GM12878 (cell line): ENCODE measurements around the gene MEIKIN. TPM values are rescaled to one million over a fixed set of nuclear protein-coding genes. Genes with fewer than 3 reads are reported as not detected.

Experiments
- ATAC-seq: fragments of 200-7000 bp; cut with Tn5 transposase; 3 replicates; pipeline ENCODE4 v1.9.1; 2020; ENCODE audit warnings: mild to moderate bottlenecking, moderate library complexity
- BruUV-seq: library from RNA; stranded (reverse); fragments of 400-500 nt; replicated peaks from 2 replicates; lab custom pipeline; 2021; lab: Mats Ljungman, UMichigan
- CTCF ChIA-PET: fragments of 300-600 bp; sonication (Branson Sonifier 250); formaldehyde crosslinking; extraction: SDS; loops from one replicate; lab custom pipeline; 2021; ENCODE audit warnings: inconsistent platforms; lab: Yijun Ruan, JAX
- POLR2A ChIA-PET: fragments of 350-600 bp; formaldehyde crosslinking; extraction: SDS; loops from one replicate; lab custom pipeline; 2021; ENCODE audit warnings: inconsistent platforms; lab: Charles Lee
- RAD21 ChIA-PET: fragments of 300-600 bp; sonication (Branson Sonifier 250); formaldehyde crosslinking; loops from one replicate; lab custom pipeline; 2023; ENCODE audit warnings: antibody characterized with exemption; ENCODE audit not compliant: unreplicated experiment; lab: Charles Lee
- SMC1A ChIA-PET: fragments of 300-600 bp; sonication (Branson Sonifier 250); formaldehyde crosslinking; loops from one replicate; lab custom pipeline; 2023; ENCODE audit not compliant: unreplicated experiment, uncharacterized antibody; lab: Charles Lee
- DNase-seq: peaks from one replicate; pipeline ENCODE4 v3.0.0-alpha.2; 2011; ENCODE audit warnings: low read depth, low spot score
- FAIRE-seq: peaks from 3 replicates; lab custom pipeline; 2011; peaks lifted over from hg19 to GRCh38; lab: Jason Lieb, UNC
- H2AFZ ChIP-seq: 2 replicates; pipeline ENCODE4 v1.6.0; 2011; ENCODE audit warnings: low read depth, low read length, control low read depth; ENCODE audit not compliant: control insufficient read depth
- H3K27ac ChIP-seq: 2 replicates; pipeline ENCODE4 v1.5.1; 2011; ENCODE audit warnings: control low read depth; ENCODE audit not compliant: control insufficient read depth, insufficient read depth
- H3K27me3 ChIP-seq, 2 experiments: replicated peaks in 1 of 2; 2 replicates each; pipeline versions ENCODE4 v1.6.0 to v1.6.1; 2011; ENCODE audit warnings: low read length in 1 of 2; ENCODE audit not compliant: control insufficient read depth in 2 of 2, insufficient read depth in 2 of 2
- H3K36me3 ChIP-seq, 2 experiments: 2 replicates each; pipeline ENCODE4 v1.5.1; 2011; ENCODE audit warnings: low read length in 1 of 2; ENCODE audit not compliant: control insufficient read depth in 2 of 2, insufficient read depth in 2 of 2
- H3K4me1 ChIP-seq: 2 replicates; pipeline ENCODE4 v1.6.1; 2011; ENCODE audit warnings: mild to moderate bottlenecking, low read length, moderate library complexity, mixed read lengths; ENCODE audit not compliant: control insufficient read depth, insufficient read depth
- H3K4me2 ChIP-seq: 2 replicates; pipeline ENCODE4 v1.6.0; 2011; ENCODE audit warnings: control low read depth; ENCODE audit not compliant: control insufficient read depth, insufficient read depth
- H3K4me3 ChIP-seq: fragments of 200-600 bp; sonication (generic); 2 replicates; pipeline ENCODE4 v1.5.1; 2016
- H3K79me2 ChIP-seq: 2 replicates; pipeline ENCODE4 v1.6.0; 2011; ENCODE audit warnings: low read length; ENCODE audit not compliant: control insufficient read depth, insufficient read depth
- H3K9ac ChIP-seq: 2 replicates; pipeline ENCODE4 v1.8.0; 2011; ENCODE audit warnings: low read length, control low read depth, mixed read lengths; ENCODE audit not compliant: control insufficient read depth, insufficient read depth
- H3K9me3 ChIP-seq: replicated peaks from 3 replicates; pipeline ENCODE4 v1.5.1; 2011; ENCODE audit warnings: mild to moderate bottlenecking, low read length; ENCODE audit not compliant: control insufficient read depth, insufficient read depth
- H4K20me1 ChIP-seq: 2 replicates; pipeline ENCODE4 v1.6.0; 2011; ENCODE audit not compliant: control insufficient read depth, insufficient read depth
- BCL11A ChIP-seq: IDR thresholded peaks from 2 replicates; pipeline ENCODE4 v1.6.1; 2011; ENCODE audit warnings: low read depth, low read length
- CBX5 ChIP-seq: sonication (generic); IDR thresholded peaks from 2 replicates; pipeline ENCODE4 v1.6.1; 2016; ENCODE audit warnings: low read depth, moderate library complexity, mild to moderate bottlenecking, inconsistent platforms
- CEBPB ChIP-seq, 2 experiments: fragments of 150-350 bp in 1 of 2; IDR thresholded peaks; 2 replicates each; pipeline ENCODE4 v1.6.1; 2012 to 2014; ENCODE audit warnings: low read depth in 2 of 2, low read length in 2 of 2, borderline replicate concordance in 1 of 2, inconsistent platforms in 1 of 2
- IKZF1 ChIP-seq: fragments of 450-650 bp; conservative IDR thresholded peaks from 2 replicates; pipeline ENCODE4 v1.6.1; 2017; ENCODE audit warnings: antibody characterized with exemption, mild to moderate bottlenecking
- MEF2B ChIP-seq: fragments of 450-650 bp; IDR thresholded peaks from 2 replicates; pipeline ENCODE4 v1.6.1; 2018; ENCODE audit warnings: mild to moderate bottlenecking, moderate library complexity; ENCODE audit not compliant: partially characterized antibody, poor library complexity, severe bottlenecking
- NBN ChIP-seq: fragments of 450-650 bp; IDR thresholded peaks from 2 replicates; pipeline ENCODE4 v1.6.1; 2016
- POLR2AphosphoS2 ChIP-seq: IDR thresholded peaks from 2 replicates; pipeline ENCODE4 v1.6.1; 2011; ENCODE audit warnings: low read depth, mild to moderate bottlenecking, low read length, improper control_type of control experiment, moderate library complexity
- POU2F2 ChIP-seq: IDR thresholded peaks from 3 replicates; pipeline ENCODE4 v1.6.1; 2011; ENCODE audit warnings: low read depth, mild to moderate bottlenecking, low read length, borderline replicate concordance
- RELA ChIP-seq: fragments of 450-650 bp; IDR thresholded peaks from 2 replicates; pipeline ENCODE4 v1.8.0; 2014; ENCODE audit warnings: borderline replicate concordance; ENCODE audit not compliant: partially characterized antibody
- TARDBP ChIP-seq: IDR thresholded peaks from 2 replicates; pipeline ENCODE4 v1.6.1; 2016; ENCODE audit warnings: borderline replicate concordance
- TCF3 ChIP-seq: IDR thresholded peaks from 2 replicates; pipeline ENCODE4 v1.6.1; 2012; ENCODE audit warnings: low read depth, mild to moderate bottlenecking, low read length, borderline replicate concordance; ENCODE audit not compliant: insufficient read depth
- ZBED1 ChIP-seq: IDR thresholded peaks from 2 replicates; pipeline ENCODE4 v1.6.1; 2016; ENCODE audit warnings: borderline replicate concordance
- ZNF274 ChIP-seq: IDR thresholded peaks from one replicate; pipeline ENCODE4 v1.8.0; 2011; ENCODE audit not compliant: insufficient read length, insufficient read depth
- ZSCAN29 ChIP-seq: fragments of 450-650 bp; IDR thresholded peaks from 2 replicates; pipeline ENCODE4 v1.6.1; 2017; ENCODE audit warnings: mild to moderate bottlenecking, moderate library complexity
- WGBS: methylation state at CpG from one replicate; pipeline ENCODE4 v1.1.6; 2016; ENCODE audit warnings: low lambda C conversion rate; ENCODE audit not compliant: insufficient replicate concordance, insufficient coverage; ENCODE audit errors: missing lambda C conversion rate; 5-methylcytosine and 5-hydroxymethylcytosine counted together
- in situ Hi-C: fragments of 300-500 bp; cut with MboI; formaldehyde crosslinking; loops from 9 replicates; pipeline ENCODE4 v1.14.3; 2018; ENCODE audit warnings: mixed read lengths
- intact Hi-C: fragments of 100-400 bp; cut with micrococcal nuclease; formaldehyde crosslinking; loops from one replicate; pipeline ENCODE4 v1.14.2; 2022; ENCODE audit not compliant: unreplicated experiment
- polyA plus RNA-seq, 11 experiments: library from polyadenylated mRNA; depleted of rRNA in 4 of 11; unstranded in 6 of 11; stranded (reverse) in 5 of 11; fragments of >200 nt; fragmentation: Nextera tagmentation in 4 of 11; fragmentation: Illumina TruSeq in 1 of 11; extraction: Ambion mirVana in 4 of 11; extraction: Trizol in 1 of 11; gene quantifications; 1 replicate in 1 of 11; 2 replicates in 10 of 11; pipeline versions ENCODE4 v1.2.1 to v1.2.3, GENCODE V29; 2011 to 2016; ENCODE audit warnings: inconsistent platforms in 2 of 11, missing spikeins in 2 of 11, low read depth in 1 of 11
- total RNA-seq, 4 experiments: library from RNA; depleted of rRNA in 3 of 4; stranded (reverse); fragments of >200 nt in 3 of 4; fragmentation: Illumina TruSeq in 1 of 4; extraction: Trizol in 1 of 4; gene quantifications; 2 replicates each; pipeline versions ENCODE4 v1.2.1 to v1.2.3, GENCODE V29; 2013 to 2021
- TF ChIP-seq, protein P1 (sequence below): IDR thresholded peaks from 2 replicates; pipeline ENCODE4 v1.6.1; 2011; ENCODE audit warnings: mild to moderate bottlenecking, low read depth, low read length, moderate library complexity; ENCODE audit not compliant: insufficient replicate concordance
- TF ChIP-seq, protein P2 (sequence below): IDR thresholded peaks from 2 replicates; pipeline ENCODE4 v1.6.1; 2012; ENCODE audit warnings: mild to moderate bottlenecking, low read depth, low read length
- TF ChIP-seq, protein P3 (sequence below): IDR thresholded peaks from 2 replicates; pipeline ENCODE4 v1.6.1; 2011; ENCODE audit warnings: low read depth, mild to moderate bottlenecking, low read length, moderate library complexity, borderline replicate concordance; ENCODE audit errors: extremely low read depth
- TF ChIP-seq, protein P4 (sequence below): fragments of 450-650 bp; IDR thresholded peaks from 2 replicates; pipeline ENCODE4 v1.6.1; 2018; ENCODE audit warnings: mild to moderate bottlenecking, low read depth, moderate library complexity; ENCODE audit not compliant: partially characterized antibody

MEIKIN gene
- total and polyA plus RNA-seq, 10 of the 15 experiments (the other 5 are each of a cell fraction or from before 2014, with no cell fraction given), result not detected

DNA sequence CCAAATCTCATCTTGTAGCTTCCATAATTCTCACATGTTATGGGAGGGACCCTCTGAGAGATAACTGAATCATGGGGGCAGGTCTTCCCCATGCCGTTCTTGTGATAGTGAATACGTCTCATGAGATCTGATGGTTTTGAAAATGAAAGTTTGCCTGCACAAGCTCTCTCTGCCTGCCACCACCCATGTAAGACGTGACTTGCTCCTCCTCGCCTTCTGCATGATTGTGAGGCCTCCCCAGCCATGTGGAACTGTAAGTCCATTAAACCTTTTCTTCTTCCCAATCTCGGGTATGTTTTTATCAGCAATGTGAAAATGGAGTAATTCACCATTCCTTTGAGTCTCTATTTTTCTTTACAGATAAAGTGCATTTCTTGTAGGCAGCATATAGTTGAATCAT is 81.8 kb downstream of the MEIKIN start:
- Histone ChIP-seq H3K27ac (no peak overlapping the region), H3K4me1 (no peaks in the 10 kb centered on the region), H2AFZ (no peak overlapping the region), H3K4me2 (no peak overlapping the region), H3K27me3 (no peaks in the 10 kb centered on the region), H3K9ac (no peak overlapping the region), H3K4me3 (no peak overlapping the region), H3K36me3 (no peaks in the 10 kb centered on the region), H4K20me1 (no peaks in the 10 kb centered on the region), H3K79me2 (no peaks in the 10 kb centered on the region), H3K9me3 (peaks cover 9% of the 10 kb centered on the region)
- ChIA-PET RAD21 (no interaction called here), POLR2A (no interaction called here), SMC1A (no interaction called here), CTCF (no interaction called here)
- intact Hi-C loops, result no loop called here
- BruUV-seq, result no TSS peak
- no peak for ATAC-seq
- FAIRE-seq, result no peak
- WGBS, result 43% methylated on average over 5 of the region's 5 CpGs
- in situ Hi-C loops, result no loop called here
- DNase-seq, result no peak
- TF ChIP-seq NBN (no peak), ZSCAN29 (no peak), POU2F2 (no peak), TCF3 (no peak), CBX5 (no peak), MEF2B (no peak), ZNF274 (no peak), RELA (no peak), BCL11A (no peak), CEBPB (IDR thresholded peaks at IDR 0.05; ENCODE audit: borderline replicate concordance in 1 of 2, low read depth in 2 of 2, low read length in 2 of 2) (no peak), POLR2AphosphoS2 (no peak), ZBED1 (no peak), IKZF1 (no peak), TARDBP (no peak)
- TF ChIP-seq, protein P1, sequence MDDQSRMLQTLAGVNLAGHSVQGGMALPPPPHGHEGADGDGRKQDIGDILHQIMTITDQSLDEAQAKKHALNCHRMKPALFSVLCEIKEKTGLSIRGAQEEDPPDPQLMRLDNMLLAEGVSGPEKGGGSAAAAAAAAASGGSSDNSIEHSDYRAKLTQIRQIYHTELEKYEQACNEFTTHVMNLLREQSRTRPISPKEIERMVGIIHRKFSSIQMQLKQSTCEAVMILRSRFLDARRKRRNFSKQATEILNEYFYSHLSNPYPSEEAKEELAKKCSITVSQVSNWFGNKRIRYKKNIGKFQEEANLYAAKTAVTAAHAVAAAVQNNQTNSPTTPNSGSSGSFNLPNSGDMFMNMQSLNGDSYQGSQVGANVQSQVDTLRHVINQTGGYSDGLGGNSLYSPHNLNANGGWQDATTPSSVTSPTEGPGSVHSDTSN, result no peak
- TF ChIP-seq, protein P2, sequence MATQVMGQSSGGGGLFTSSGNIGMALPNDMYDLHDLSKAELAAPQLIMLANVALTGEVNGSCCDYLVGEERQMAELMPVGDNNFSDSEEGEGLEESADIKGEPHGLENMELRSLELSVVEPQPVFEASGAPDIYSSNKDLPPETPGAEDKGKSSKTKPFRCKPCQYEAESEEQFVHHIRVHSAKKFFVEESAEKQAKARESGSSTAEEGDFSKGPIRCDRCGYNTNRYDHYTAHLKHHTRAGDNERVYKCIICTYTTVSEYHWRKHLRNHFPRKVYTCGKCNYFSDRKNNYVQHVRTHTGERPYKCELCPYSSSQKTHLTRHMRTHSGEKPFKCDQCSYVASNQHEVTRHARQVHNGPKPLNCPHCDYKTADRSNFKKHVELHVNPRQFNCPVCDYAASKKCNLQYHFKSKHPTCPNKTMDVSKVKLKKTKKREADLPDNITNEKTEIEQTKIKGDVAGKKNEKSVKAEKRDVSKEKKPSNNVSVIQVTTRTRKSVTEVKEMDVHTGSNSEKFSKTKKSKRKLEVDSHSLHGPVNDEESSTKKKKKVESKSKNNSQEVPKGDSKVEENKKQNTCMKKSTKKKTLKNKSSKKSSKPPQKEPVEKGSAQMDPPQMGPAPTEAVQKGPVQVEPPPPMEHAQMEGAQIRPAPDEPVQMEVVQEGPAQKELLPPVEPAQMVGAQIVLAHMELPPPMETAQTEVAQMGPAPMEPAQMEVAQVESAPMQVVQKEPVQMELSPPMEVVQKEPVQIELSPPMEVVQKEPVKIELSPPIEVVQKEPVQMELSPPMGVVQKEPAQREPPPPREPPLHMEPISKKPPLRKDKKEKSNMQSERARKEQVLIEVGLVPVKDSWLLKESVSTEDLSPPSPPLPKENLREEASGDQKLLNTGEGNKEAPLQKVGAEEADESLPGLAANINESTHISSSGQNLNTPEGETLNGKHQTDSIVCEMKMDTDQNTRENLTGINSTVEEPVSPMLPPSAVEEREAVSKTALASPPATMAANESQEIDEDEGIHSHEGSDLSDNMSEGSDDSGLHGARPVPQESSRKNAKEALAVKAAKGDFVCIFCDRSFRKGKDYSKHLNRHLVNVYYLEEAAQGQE, result no peak
- TF ChIP-seq, protein P3, sequence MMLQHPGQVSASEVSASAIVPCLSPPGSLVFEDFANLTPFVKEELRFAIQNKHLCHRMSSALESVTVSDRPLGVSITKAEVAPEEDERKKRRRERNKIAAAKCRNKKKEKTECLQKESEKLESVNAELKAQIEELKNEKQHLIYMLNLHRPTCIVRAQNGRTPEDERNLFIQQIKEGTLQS, result no peak
- TF ChIP-seq, protein P4, sequence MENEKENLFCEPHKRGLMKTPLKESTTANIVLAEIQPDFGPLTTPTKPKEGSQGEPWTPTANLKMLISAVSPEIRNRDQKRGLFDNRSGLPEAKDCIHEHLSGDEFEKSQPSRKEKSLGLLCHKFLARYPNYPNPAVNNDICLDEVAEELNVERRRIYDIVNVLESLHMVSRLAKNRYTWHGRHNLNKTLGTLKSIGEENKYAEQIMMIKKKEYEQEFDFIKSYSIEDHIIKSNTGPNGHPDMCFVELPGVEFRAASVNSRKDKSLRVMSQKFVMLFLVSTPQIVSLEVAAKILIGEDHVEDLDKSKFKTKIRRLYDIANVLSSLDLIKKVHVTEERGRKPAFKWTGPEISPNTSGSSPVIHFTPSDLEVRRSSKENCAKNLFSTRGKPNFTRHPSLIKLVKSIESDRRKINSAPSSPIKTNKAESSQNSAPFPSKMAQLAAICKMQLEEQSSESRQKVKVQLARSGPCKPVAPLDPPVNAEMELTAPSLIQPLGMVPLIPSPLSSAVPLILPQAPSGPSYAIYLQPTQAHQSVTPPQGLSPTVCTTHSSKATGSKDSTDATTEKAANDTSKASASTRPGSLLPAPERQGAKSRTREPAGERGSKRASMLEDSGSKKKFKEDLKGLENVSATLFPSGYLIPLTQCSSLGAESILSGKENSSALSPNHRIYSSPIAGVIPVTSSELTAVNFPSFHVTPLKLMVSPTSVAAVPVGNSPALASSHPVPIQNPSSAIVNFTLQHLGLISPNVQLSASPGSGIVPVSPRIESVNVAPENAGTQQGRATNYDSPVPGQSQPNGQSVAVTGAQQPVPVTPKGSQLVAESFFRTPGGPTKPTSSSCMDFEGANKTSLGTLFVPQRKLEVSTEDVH, result no peak
